Measurements from ENCODE around the gene PRKCQ. TPM values are rescaled to one million over a fixed set of nuclear protein-coding genes. Genes with fewer than 3 reads are reported as not detected.

PRKCQ gene
- polyA plus RNA-seq, 1 donor (not counting 4 experiments of a cell fraction or from before 2014, with no cell fraction given): 7.5 TPM

DNA sequence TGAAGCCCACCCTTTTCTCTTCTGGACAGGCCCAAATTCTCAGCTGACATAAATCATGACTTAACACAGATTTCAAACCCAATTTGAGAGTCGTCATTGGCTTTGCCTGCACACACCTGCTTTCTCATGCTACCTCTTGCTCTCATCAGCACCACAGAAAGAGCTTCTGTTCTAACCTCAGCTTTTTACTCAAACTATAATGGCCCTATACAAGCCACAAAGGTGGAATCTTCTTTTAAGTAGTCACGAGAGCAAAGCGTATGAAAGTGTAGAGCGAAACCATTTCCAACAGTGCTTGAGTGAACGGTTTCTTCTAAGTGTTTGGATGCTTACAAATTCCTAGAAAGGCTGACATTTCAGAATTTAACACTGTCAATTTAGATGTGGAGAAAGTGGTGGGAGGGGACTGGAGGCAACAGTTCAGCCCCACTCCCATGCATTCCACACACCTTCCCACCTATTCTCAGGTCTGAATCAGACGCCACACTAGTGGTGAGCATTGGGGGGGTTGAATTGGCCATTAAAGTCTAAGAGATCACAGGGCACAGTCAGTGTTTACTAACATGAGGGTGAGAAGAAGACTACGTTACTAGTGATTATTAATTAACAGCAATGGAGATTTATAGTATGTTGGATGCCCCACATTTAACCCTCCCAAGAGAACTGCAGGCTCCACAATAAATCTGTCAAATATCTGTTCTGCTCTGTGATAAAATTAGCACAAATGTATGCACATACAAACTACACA, 114.0 kb downstream of the PRKCQ start:
- Histone ChIP-seq H3K9me3 (ENCODE audit: control insufficient read depth, low read depth, low read length) (no peaks in the 10 kb centered on the region), H3K4me3 (ENCODE audit: control insufficient read depth in 2 of 3, extremely low read depth in 1 of 3, insufficient read depth in 2 of 3, low read depth in 1 of 3, low read length in 3 of 3) (no peak overlapping the region), H3K36me3 (ENCODE audit: control insufficient read depth in 2 of 2, extremely low read depth in 1 of 2, insufficient read depth in 2 of 2, low read length in 2 of 2) (no peaks in the 10 kb centered on the region), H4K20me1 (ENCODE audit: control insufficient read depth, extremely low read depth, insufficient read depth, low read length) (no peaks in the 10 kb centered on the region), H3K4me1 (ENCODE audit: control insufficient read depth, extremely low read depth, insufficient read depth, low read length) (no peaks in the 10 kb centered on the region), H2AFZ (ENCODE audit: control insufficient read depth, low read length) (no peak overlapping the region), H3K9me1 (ENCODE audit: control insufficient read depth, extremely low read depth, insufficient read depth, low read length) (no peaks in the 10 kb centered on the region), H3K79me2 (ENCODE audit: control insufficient read depth, insufficient read depth, low read length) (no peaks in the 10 kb centered on the region), H3K27me3 (ENCODE audit: control insufficient read depth, extremely low read depth, insufficient read depth, low read length) (no peaks in the 10 kb centered on the region), H3K9ac (ENCODE audit: control insufficient read depth, extremely low read depth, insufficient read depth, low read length) (no peak overlapping the region), H3K27ac (ENCODE audit: control insufficient read depth, insufficient read depth, low read length) (no peak overlapping the region), H3K4me2 (ENCODE audit: control insufficient read depth, extremely low read depth, insufficient read depth, low read depth, low read length) (no peak overlapping the region)
- dilution Hi-C loops (cut with MboI; ENCODE audit: extremely low pct_ligation_motif_present, low sequenced_read_pairs): no loop called here
- no peak for TF ChIP-seq EZH2 (IDR thresholded peaks at IDR 0.05; ENCODE audit: low read length)
- no peak for DNase-seq (ENCODE audit: low read depth, low spot score)
- FAIRE-seq: no peak

- Histone ChIP-seq H3K36me3 (ENCODE audit: control insufficient read depth in 2 of 2, extremely low read depth in 1 of 2, insufficient read depth in 2 of 2, low read length in 2 of 2) (no peaks in the 10 kb centered on the region), H3K9me1 (ENCODE audit: control insufficient read depth, extremely low read depth, insufficient read depth, low read length) (no peaks in the 10 kb centered on the region), H3K9me3 (ENCODE audit: control insufficient read depth, low read depth, low read length) (no peaks in the 10 kb centered on the region), H3K4me3 (ENCODE audit: control insufficient read depth in 2 of 3, extremely low read depth in 1 of 3, insufficient read depth in 2 of 3, low read depth in 1 of 3, low read length in 3 of 3) (no peak overlapping the region), H3K79me2 (ENCODE audit: control insufficient read depth, insufficient read depth, low read length) (no peaks in the 10 kb centered on the region), H3K27ac (ENCODE audit: control insufficient read depth, insufficient read depth, low read length) (no peak overlapping the region), H3K27me3 (ENCODE audit: control insufficient read depth, extremely low read depth, insufficient read depth, low read length) (no peaks in the 10 kb centered on the region), H3K9ac (ENCODE audit: control insufficient read depth, extremely low read depth, insufficient read depth, low read length) (no peak overlapping the region), H3K4me2 (ENCODE audit: control insufficient read depth, extremely low read depth, insufficient read depth, low read depth, low read length) (no peak overlapping the region), H2AFZ (ENCODE audit: control insufficient read depth, low read length) (no peak overlapping the region), H4K20me1 (ENCODE audit: control insufficient read depth, extremely low read depth, insufficient read depth, low read length) (no peaks in the 10 kb centered on the region), H3K4me1 (ENCODE audit: control insufficient read depth, extremely low read depth, insufficient read depth, low read length) (no peaks in the 10 kb centered on the region)
- DNase-seq (ENCODE audit: low read depth, low spot score) (no peak), FAIRE-seq (no peak)
- dilution Hi-C loops (cut with MboI; ENCODE audit: extremely low pct_ligation_motif_present, low sequenced_read_pairs): no loop called here
- TF ChIP-seq EZH2 (IDR thresholded peaks at IDR 0.05; ENCODE audit: low read length) (no peak), CTCF (optimal IDR thresholded peaks at IDR 0.05 in 1 of 3, IDR thresholded peaks at IDR 0.05 in 1 of 3, conservative IDR thresholded peaks at IDR 0.05 in 1 of 3; ENCODE audit: extremely low read depth in 1 of 3, insufficient read depth in 2 of 3, low read length in 3 of 3) (no peak)
These were observed 114.6 kb downstream of the PRKCQ start for GRCh38 chr10:6465437-6465836.

Measured in keratinocyte (primary cell).